Stimulated activated CD4-positive, alpha-beta T cell treated with anti-CD3 and anti-CD28 coated beads, Interleukin-1b, Interleukin-23, amount 100 ng/mL, for 48 hours (primary cell): ENCODE measurements around the gene MOV10.

ENCODE experiments used
- DNase-seq: peaks from one replicate; pipeline ENCODE4 v3.0.0-alpha.2; 2020

The MOV10 gene

DNA sequence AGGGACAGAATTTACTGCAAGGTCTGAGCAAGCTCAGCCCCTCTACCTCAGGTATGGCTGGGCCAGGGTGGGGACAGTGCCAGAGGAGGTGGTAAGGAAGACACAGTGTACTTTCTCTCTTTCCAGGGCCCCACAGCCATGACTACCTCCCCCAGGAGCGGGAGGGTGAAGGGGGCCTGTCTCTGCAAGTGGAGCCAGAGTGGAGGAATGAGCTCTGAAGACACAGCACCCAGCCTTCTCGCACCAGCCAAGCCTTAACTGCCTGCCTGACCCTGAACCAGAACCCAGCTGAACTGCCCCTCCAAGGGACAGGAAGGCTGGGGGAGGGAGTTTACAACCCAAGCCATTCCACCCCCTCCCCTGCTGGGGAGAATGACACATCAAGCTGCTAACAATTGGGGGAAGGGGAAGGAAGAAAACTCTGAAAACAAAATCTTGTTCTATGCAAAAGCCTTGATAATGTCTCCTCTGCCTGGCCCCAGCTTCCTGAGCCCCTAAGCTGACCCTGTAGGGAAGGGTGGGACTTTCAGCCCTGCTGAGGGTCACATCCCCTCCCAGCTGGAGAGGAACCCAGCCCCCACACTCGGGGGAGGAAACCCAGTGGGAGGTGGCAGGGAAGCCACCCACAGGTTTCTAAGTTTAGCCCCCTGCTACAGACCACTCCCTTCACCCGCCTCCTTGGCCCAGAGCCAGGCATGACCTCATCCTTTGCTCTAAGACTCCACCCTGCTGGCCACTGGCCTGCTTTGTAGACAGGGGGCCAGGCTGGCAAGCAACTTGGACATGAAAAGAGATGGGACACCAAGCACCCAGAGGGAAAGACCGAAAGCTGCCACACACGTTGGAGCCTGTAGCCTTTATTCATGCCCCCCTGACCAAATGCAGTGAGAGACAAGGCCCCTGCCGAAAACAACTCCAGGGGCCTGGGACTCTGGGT is 26.1 kb downstream of the MOV10 start:
- peak; percentile 61 for DNase-seq

- DNase-seq = no peak
Observed at GRCh38 chr1:112701227-112702066, 27.0 kb downstream of the MOV10 start.

- no peak for DNase-seq
Observed at GRCh38 chr1:112702067-112702395, 27.6 kb downstream of the MOV10 start.

GRCh38 chr1:112702420-112703261 is 28.2 kb downstream of the MOV10 start:
- no peak for DNase-seq

GRCh38 chr1:112703706-112704105 is 29.2 kb downstream of the MOV10 start:
- no peak for DNase-seq

GRCh38 chr1:112704391-112704933 is 30.0 kb downstream of the MOV10 start:
- DNase-seq = peak; percentile 62

DNA sequence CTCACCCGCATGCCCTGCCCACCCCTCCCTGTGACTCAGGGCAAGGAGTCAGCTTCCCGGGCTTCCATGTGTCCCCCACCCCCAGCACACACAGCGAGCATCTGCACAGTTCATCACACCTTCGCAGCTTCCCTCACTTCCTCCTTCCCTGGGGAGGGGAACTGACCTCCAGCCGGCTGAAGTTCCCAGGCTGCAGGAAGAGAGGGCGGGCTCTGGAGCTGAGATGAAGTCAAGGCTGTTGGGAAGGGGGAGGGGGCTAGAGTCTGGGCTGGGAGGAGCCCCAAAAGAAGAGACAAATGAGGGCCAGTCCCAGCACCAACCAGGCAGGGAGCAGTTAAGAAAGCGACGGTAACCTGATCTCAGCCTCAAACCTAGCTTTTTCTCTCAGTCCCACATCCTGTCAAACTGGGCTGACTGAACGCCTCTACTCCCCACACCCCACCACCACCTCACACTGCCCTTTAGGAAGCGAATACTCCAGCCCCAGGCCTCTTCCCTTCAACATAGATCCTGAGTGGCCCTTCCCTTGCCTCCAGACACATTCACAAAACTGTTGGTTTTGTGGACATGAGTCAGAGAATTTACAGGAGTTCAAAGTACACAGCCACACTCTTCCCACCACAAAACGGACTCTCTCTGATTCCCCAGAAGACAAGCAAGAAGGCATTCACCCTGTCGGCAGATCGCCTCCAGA is 30.6 kb downstream of the MOV10 start:
- DNase-seq = peak; percentile 71

DNA sequence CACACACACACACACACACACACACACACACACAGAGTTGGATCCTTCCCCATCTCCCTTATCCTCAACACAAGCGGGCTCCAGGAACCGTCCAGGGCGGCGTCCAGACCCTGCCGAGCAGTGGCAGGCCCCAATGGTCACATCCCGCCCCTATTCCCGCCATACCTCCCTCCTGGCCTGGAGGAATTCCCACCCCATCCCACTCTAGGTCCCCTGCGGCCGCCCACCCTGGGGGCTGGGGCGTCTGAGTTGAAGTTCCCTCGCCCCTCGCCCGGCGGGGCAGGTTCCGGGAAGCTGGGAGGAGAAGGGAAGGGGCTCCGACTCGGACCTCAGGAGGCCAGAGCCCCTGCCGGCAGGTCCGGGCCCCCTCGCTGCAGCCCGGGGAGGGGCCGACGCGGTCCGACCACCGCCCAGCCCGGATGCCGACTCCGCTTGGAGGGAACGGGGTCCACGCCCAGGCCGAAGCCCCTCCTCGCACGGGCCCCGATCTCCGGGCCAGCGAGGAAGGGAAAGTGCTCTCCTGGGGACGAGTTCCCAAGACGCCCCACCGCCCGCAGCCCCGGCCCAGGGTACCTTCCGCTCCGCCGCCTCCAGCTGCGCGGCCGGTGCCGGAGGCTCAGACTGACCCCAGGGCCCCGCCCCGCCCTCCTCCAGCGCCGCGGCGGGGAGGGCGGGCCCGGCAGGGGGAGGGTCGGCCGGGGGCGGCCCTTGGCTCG is 32.2 kb downstream of the MOV10 start, which contains the start of gene RHOC:
TSS of gene RHOC (minus strand) at position 623 of the 716 bp plus-strand sequence. CDS start 3,328 bp downstream, outside the sequence.
- DNase-seq = no peak

DNA sequence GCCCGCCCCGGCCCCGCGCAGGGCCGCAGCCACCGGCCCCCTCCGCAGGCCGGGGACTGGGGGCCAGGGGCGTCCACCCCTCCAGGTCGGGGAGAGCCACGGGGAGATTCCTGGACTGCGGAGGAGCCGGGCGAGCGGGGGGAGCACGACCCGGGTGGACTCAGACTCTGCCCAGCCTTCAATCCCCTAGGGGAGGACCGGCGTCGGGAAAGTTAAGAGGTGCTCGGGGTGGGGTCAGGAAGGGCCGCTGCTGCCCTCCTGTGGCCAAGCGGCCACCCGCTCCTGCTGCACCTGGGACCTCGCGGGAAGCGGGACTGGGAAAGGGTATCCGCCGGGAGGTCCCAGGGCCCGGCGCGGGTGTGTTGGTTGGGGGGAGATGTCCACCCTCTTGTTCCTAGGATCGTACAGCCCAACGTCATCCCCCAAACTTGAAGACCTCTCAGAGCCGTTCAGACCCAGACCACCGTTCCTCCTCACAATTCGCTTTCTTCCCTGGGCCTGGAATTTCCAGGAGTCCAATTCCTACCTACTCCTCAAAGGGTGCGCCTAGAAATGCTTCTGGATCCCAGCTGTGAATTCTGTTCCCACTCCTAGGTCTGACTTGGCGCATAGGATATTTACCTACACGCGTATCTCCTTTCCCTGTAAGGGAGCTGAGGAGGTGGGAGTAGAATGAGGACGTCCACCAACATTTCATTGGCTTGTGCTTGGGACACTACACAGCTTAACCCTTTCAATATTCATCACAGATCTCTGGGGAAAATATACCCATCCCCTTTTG is 33.0 kb downstream of the MOV10 start:
- DNase-seq = peak; percentile 64

DNA sequence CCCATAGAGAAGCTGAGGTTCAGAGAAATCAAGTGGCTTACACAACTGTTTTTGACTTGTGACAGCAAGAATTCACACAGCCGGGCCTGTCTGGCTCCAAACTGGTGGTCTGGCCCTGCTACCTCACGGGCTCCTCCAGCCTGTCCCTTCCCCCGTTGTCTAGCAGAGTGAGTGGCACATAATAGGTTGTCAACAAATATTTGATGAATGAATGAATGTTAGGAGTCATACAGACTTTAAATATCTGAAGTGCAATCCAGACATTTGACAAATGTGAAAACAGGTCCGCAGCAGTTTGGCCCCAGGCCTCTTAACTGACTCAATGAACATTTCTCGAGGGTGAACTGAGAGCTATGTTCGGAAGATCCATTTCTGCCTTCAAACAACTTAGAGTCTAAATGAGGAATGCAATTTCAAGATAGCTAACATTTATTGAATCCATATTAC is 33.6 kb downstream of the MOV10 start:
- no peak for DNase-seq

GRCh38 chr1:112708489-112708888 is 34.0 kb downstream of the MOV10 start:
- DNase-seq = no peak

DNA sequence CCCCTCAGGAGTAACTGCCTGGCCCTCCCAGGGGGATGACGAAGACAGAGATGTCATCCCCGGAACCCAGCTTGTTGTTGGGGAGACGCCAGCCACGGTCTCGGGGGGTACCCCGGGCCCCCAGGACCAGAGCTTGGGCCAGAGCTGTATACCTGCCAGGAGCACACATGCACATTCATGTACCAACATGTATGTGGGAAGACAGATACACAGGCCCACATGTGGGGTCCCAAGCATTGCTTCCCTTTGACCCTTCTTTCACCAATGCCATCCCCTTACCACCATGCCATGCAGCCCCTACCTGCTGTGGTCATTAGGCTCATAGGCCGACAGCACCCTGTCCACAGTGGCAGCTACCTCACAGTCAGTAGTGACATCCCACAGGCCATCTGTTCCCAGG is 35.7 kb downstream of the MOV10 start:
- no peak for DNase-seq

- DNase-seq = no peak
Observed at GRCh38 chr1:112710586-112710985, 36.1 kb downstream of the MOV10 start.

DNA sequence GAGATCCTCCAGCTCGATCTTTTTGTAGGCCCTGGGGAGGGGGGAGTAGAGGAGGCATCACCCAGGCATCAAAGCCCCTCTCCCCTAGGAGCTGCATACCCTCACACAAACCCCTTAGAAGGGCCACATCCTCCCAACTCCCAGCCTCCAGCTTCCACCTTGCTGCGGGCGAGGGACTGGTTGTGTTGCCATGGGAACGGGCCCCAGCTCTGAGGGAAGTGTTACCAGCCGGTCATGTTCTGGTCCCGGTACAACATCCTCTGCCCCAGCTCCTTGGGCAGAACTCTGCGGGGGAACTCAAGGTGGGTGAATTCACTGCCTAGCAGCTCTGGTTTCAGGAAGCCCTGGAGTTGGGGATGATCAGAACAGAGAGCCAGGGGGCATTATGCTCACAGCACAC is 36.6 kb downstream of the MOV10 start:
- no peak for DNase-seq

- DNase-seq = no peak
Observed at GRCh38 chr1:112711670-112712069, 37.2 kb downstream of the MOV10 start.

GRCh38 chr1:112712191-112712590 is 37.7 kb downstream of the MOV10 start:
- DNase-seq = no peak

GRCh38 chr1:112712701-112713128 is 38.3 kb downstream of the MOV10 start:
- DNase-seq = no peak

DNA sequence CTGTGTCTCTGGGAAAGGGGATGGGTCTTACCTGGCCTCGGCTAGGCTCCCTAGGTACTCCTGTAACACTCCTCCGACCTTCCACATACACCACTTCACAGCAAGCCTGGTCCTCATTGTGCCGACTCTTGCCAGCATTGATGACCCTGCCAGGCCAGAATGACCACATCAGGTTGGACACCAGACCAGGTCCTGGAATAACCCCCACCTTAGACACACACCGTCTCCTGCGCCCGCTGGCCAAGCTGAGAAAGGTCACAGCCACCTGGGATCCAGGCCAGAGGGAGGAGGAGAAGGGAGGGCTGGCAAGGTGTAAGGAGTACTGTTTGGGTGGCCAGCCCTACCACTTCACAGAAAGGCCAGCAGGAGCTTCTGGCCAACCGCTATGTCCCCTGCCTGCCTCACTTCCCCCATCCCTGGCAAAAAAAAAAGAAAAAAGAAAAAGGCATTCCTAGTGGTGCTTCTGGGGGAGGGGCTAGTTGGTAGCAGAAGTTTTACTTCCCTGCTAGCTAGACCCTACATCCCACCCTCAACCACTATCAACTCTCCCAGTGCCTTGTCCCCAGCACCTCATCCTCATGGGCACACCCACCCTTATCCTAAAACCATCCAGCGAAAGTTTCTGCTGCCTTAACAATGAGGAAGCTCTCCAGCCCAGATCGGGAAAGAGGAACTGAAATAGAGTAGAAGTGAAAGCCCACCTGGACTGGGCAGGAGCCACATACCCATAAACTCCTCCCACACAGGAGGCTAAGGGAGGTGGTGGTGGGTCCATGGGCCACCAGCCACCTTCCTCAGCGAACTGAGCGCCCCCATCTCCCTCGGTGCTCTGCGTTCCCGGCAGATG is 39.2 kb downstream of the MOV10 start:
- no peak for DNase-seq
